ENCODE measurements around the gene BTNL3.
"Not testable (repeated sequence)": the region's sequence is repeated elsewhere in the genome, so short reads cannot be mapped to it uniquely, and the experiment has no call there.

Gene BTNL3

GRCh38 chr5:180988592-180988991 is at the start of gene BTNL3:
BTNL3 (plus strand) TSS chr5:180988846; CDS start chr5:180989029, 183 bp downstream.
- no peak for DNase-seq

- DNase-seq: no peak
These were observed 38.2 kb upstream of the BTNL3 start for GRCh38 chr5:180950291-180950949.

- no peak for DNase-seq
These were observed 29.0 kb upstream of the BTNL3 start for GRCh38 chr5:180959661-180960060.

GRCh38 chr5:180960209-180960608 is 28.4 kb upstream of the BTNL3 start:
- DNase-seq: no peak

- no peak for DNase-seq
These were observed 19.2 kb upstream of the BTNL3 start for GRCh38 chr5:180969406-180969805.

- DNase-seq: no peak
These were observed 18.3 kb upstream of the BTNL3 start for GRCh38 chr5:180970336-180970735.

- no peak for DNase-seq
These were observed 17.8 kb upstream of the BTNL3 start for GRCh38 chr5:180970875-180971274.

- DNase-seq: no peak
These were observed 13.9 kb upstream of the BTNL3 start for GRCh38 chr5:180974612-180975315.

GRCh38 chr5:180975338-180975737 is 13.3 kb upstream of the BTNL3 start:
- no peak for DNase-seq

GRCh38 chr5:180976518-180976917 is 12.1 kb upstream of the BTNL3 start:
- no peak for DNase-seq

GRCh38 chr5:180977852-180978251 is 10.8 kb upstream of the BTNL3 start:
- no peak for DNase-seq

- DNase-seq: no peak
These were observed 6.5 kb upstream of the BTNL3 start for GRCh38 chr5:180982008-180982741.

GRCh38 chr5:180988016-180988415 is 630 bp upstream of the BTNL3 start:
- no peak for DNase-seq

- DNase-seq: no peak
These were observed 1.6 kb downstream of the BTNL3 start for GRCh38 chr5:180990086-180990881.

- no peak for DNase-seq
These were observed 2.2 kb downstream of the BTNL3 start for GRCh38 chr5:180990882-180991242.

- no peak for DNase-seq
These were observed 13.3 kb downstream of the BTNL3 start for GRCh38 chr5:181001947-181002346.

GRCh38 chr5:181005791-181006190 is 17.1 kb downstream of the BTNL3 start:
- DNase-seq: no peak

GRCh38 chr5:181008136-181008535 is 19.5 kb downstream of the BTNL3 start:
- no peak for DNase-seq

- not testable (repeated sequence) for DNase-seq
These were observed 21.4 kb downstream of the BTNL3 start for GRCh38 chr5:181010018-181010417.

- DNase-seq: not testable (repeated sequence)
These were observed 26.0 kb downstream of the BTNL3 start for GRCh38 chr5:181014654-181015053.

- DNase-seq: not testable (repeated sequence)
These were observed 28.8 kb downstream of the BTNL3 start for GRCh38 chr5:181017448-181017847.

- no peak for DNase-seq
These were observed 32.0 kb downstream of the BTNL3 start for GRCh38 chr5:181020688-181021087.

Data from amygdala (tissue), 56 donors.